ENCODE data around the gene MRPS15. TPM values are rescaled to one million over a fixed set of nuclear protein-coding genes. Genes with fewer than 3 reads are reported as not detected.
A peak's percentile ranks its signal among the peaks of the same experiment; 100 is the strongest.

The MRPS15 gene
- total RNA-seq, 8 experiments from 2014 or later: 45.9 to 146 (median 86.4) TPM

GRCh38 chr1:36466370-36467026 lies 2.3 kb upstream of the MRPS15 start:
- 50 to 100% (median 87%) methylated on average over 1 to 4 of the region's 12 CpGs; no CpG with 5 or more reads in 3 of the 10 experiments for WGBS, 10 experiments
- in situ Hi-C loops (cut with MboI; ENCODE audit: low pct_unique_long_range_greater_than_20kb in 2 of 9, low sequenced_read_pairs in 9 of 9, unreplicated experiment in 9 of 9): no loop called here

DNA sequence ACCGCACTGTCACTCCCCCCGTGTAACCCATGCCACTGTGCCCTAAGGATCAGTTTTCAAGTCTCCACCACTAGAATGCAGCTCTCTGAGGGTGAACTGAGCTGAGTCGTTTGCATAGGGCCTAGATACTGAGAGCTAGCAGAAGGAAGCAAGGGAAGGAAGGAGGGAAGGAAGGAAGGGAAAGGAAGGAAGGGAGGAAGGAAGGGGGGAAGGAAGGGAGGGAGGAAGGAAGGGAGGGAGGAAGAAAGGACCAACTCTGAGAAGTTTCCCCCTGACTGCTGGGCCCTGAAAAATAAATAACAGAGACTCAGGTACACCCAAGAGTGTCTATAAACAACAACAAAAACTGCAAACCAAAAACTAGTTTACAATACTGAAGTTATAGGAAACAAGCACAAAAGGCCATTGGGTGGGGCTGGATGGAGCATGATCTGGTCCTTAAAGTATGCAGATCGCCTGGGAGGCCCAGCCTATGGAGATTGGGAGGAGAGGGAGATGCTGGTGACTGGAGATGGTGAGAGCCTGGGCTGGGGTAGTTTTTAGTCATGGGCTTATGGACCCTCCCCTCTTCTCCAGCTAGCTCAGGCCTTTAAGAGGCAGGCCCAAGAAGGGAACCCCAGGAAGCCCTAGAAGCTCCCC lies 1.7 kb upstream of the MRPS15 start:
- 0 to 76% (median 47%) methylated on average over 1 to 3 of the region's 4 CpGs; no CpG with 5 or more reads in 2 of the 10 experiments for WGBS, 10 experiments
- ATAC-seq (replicated peaks in 6 of 8): peak in 2 of 8 experiments; percentile 38 to 53
- in situ Hi-C loops (cut with MboI; ENCODE audit: low pct_unique_long_range_greater_than_20kb in 2 of 9, low sequenced_read_pairs in 9 of 9, unreplicated experiment in 9 of 9): no loop called here
- H3K4me3 ChIP-seq: no peak overlapping the region
- H3K27ac ChIP-seq: no peak overlapping the region
- peaks cover 13% of the 10 kb centered on the region in 2 donors for H3K4me1 ChIP-seq (replicated peaks in 1 of 2)

More at GRCh38 chr1:36466370-36467026, 2.3 kb upstream of the MRPS15 start:
- Histone ChIP-seq H3K4me3 (no peak overlapping the region), H3K27ac (no peak overlapping the region), H3K4me1 (replicated peaks in 1 of 2) (peaks cover 15 to 17% of the 10 kb centered on the region in 2 donors)
- ATAC-seq (replicated peaks in 6 of 8): no peak

GRCh38 chr1:36464605-36465393 lies 615 bp upstream of the MRPS15 start:
- peak; percentile 45 to 76 (median 72) for ATAC-seq (replicated peaks in 6 of 8)
- peak overlapping the region; percentile 89 to 93 for H3K27ac ChIP-seq
- WGBS, 10 experiments: 17 to 89% (median 47%) methylated on average over 2 to 9 of the region's 13 CpGs
- peak overlapping the region; percentile 83 to 99 (median 96) for H3K4me3 ChIP-seq
- H3K4me1 ChIP-seq (replicated peaks in 1 of 2): peaks cover 13% of the 10 kb centered on the region in 2 donors
- in situ Hi-C loops (cut with MboI; ENCODE audit: low pct_unique_long_range_greater_than_20kb in 2 of 9, low sequenced_read_pairs in 9 of 9, unreplicated experiment in 9 of 9): no loop called here

DNA sequence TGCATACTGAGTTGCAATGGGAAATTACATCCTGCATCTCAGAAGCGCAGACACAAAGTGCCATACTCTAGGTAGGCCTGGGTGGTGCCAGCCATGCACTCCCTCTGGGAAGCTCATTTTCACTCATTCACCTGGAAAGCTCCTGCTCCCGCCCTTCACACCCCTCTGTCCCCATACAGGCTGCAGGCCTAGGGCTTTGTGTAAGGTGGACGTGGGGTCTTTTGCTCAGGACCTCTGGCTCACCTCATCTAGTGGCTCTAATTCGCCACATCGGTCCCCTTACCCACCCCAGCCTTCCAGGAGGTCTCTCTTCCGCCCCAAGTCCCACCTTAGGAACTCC lies 751 bp downstream of the MRPS15 start:
- H3K4me3 ChIP-seq: peak overlapping the region; percentile 83 to 99 (median 96)
- H3K27ac ChIP-seq: peak overlapping the region; percentile 89 to 93
- no peak for ATAC-seq (replicated peaks in 6 of 8)
- WGBS, 10 experiments: 0 to 100% (median 8%) methylated on average over 1 to 4 of the region's 6 CpGs; no CpG with 5 or more reads in 4 of the 10 experiments
- in situ Hi-C loops (cut with MboI; ENCODE audit: low pct_unique_long_range_greater_than_20kb in 2 of 9, low sequenced_read_pairs in 9 of 9, unreplicated experiment in 9 of 9): no loop called here
- peaks cover 13% of the 10 kb centered on the region in 2 donors for H3K4me1 ChIP-seq (replicated peaks in 1 of 2)

DNA sequence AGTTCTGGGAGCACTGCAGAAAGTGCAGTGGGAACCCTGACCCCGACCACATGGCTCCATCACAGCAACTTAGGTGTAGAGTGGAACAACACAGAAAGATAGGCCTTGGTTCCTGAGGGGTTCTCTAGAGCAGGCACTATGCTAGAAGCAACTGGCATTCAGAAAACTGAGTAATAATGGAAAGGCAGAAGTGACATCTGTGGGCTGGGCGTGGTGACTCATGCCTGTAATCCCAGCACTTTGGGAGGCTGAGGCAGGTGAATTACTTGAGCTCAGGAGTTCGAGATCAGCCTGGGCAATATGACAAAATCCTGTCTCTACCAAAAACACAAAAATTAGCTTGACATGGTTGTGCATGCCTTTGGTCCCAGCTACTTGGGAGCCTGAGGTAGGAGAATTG lies 5.3 kb downstream of the MRPS15 start:
- Histone ChIP-seq H3K4me1 (replicated peaks in 1 of 2) (peaks cover 5 to 6% of the 10 kb centered on the region in 2 donors), H3K27ac (no peak overlapping the region), H3K4me3 (no peak overlapping the region)
- in situ Hi-C loops (cut with MboI; ENCODE audit: low pct_unique_long_range_greater_than_20kb in 2 of 9, low sequenced_read_pairs in 9 of 9, unreplicated experiment in 9 of 9): no loop called here
- 80 to 95% (median 86%) methylated on average over 1 to 3 of the region's 3 CpGs; no CpG with 5 or more reads in 3 of the 10 experiments for WGBS, 10 experiments
- peak in 1 of 8 experiments; percentile 63 for ATAC-seq (replicated peaks in 6 of 8)

DNA sequence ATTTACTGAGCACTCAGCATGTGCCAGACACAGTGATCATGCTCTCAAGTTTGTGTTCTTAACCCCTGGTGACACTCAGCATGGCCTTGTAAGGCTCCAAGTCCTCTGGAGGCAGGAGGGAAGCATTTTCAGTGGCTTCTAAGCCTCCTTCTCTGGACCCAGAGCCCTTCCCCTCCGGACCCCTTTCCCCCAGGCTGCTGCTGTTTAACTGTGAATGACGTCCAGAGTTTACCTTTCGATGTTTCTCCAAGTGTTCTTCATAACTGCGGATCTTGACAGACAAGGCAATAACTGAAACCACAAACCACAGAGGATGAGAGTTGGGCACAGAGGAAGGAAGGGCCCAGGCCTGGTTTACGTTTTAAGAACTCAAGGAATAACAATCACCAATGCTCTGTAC lies 6.5 kb downstream of the MRPS15 start:
- no peak for ATAC-seq (replicated peaks in 6 of 8)
- Histone ChIP-seq H3K4me1 (replicated peaks in 1 of 2) (no peaks in the 10 kb centered on the region), H3K27ac (no peak overlapping the region), H3K4me3 (no peak overlapping the region)
- 50 to 100% (median 84%) methylated on average over 1 to 5 of the region's 5 CpGs; no CpG with 5 or more reads in 3 of the 10 experiments for WGBS, 10 experiments
- in situ Hi-C loops (cut with MboI; ENCODE audit: low pct_unique_long_range_greater_than_20kb in 2 of 9, low sequenced_read_pairs in 9 of 9, unreplicated experiment in 9 of 9): no loop called here

DNA sequence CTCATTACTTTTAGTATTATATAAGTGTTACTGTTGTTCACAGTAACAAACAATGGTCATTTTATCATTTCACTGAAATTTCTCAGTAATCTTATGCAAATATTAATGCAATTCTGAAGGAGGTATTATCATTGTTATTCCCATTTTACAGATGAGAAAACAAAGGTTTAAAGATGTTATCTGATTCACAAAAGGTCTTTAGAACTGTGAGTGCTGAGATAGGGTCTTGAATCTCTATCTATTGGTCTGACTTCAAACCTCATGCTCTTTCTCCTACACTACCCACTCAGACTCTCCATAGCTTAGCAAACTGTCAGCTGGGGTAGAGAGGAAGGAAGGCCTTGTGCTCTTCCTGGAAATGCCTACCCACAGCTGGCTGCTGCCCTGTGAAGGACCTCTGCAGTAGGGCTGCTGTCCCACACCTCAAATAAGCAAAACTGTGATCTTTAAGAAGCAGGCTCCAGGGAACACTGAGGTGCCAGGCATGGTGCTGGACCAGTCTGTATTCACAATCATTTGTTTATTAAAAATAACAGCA lies 7.7 kb downstream of the MRPS15 start:
- Histone ChIP-seq H3K27ac (no peak overlapping the region), H3K4me1 (replicated peaks in 1 of 2) (no peaks in the 10 kb centered on the region), H3K4me3 (no peak overlapping the region)
- no peak for ATAC-seq (replicated peaks in 6 of 8)
- in situ Hi-C loops (cut with MboI; ENCODE audit: low pct_unique_long_range_greater_than_20kb in 2 of 9, low sequenced_read_pairs in 9 of 9, unreplicated experiment in 9 of 9): no loop called here

GRCh38 chr1:36455386-36455785 lies 8.8 kb downstream of the MRPS15 start:
- Histone ChIP-seq H3K4me3 (no peak overlapping the region), H3K4me1 (replicated peaks in 1 of 2) (peaks cover 5 to 6% of the 10 kb centered on the region in 2 donors), H3K27ac (no peak overlapping the region)
- in situ Hi-C loops (cut with MboI; ENCODE audit: low pct_unique_long_range_greater_than_20kb in 2 of 9, low sequenced_read_pairs in 9 of 9, unreplicated experiment in 9 of 9): no loop called here
- ATAC-seq (replicated peaks in 6 of 8): no peak
- 63 to 100% (median 91%) methylated on average over 1 of the region's 1 CpG; no CpG with 5 or more reads in 4 of the 10 experiments for WGBS, 10 experiments

DNA sequence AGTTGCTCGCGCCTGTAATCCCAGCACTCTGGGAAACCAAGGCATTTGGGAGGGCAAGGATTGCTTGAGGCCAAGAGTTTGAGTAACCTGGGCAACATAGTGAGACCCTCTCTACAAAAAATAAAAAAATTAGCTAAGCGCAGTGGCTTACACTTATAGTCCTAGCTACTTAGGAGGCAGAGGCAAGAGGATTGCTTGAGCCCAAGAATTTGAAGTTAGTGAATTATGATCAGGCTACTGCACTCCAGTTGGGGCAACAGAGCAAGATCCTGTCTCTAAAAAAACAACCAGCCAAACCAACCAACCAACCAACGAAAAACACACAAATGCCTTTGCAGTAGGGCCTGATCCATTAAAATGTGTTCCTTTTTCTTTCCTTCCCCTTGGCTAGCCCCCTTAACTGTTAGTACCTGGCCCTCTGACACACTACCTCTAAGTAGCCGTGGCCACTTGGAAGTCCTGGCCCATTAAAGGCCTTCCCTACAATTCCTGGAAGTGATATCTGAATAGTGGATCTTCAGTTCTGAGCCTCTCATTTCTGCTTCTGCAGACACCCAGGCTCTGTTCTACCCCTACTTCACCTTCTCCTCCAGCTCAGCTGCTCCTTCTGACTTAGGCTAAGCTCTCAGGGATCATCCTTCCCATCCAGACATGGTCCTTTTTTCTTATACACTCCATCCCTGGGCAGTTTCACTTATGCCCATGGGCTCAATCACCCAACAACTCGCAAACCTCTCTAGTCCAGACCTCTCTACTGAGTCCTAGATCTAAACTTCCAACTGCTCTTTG lies 10.4 kb downstream of the MRPS15 start:
- Histone ChIP-seq H3K4me1 (replicated peaks in 1 of 2) (peaks cover 11 to 14% of the 10 kb centered on the region in 2 donors), H3K4me3 (no peak overlapping the region), H3K27ac (no peak overlapping the region)
- 80 to 100% (median 94%) methylated on average over 1 to 6 of the region's 6 CpGs for WGBS, 10 experiments
- in situ Hi-C loops (cut with MboI; ENCODE audit: low pct_unique_long_range_greater_than_20kb in 2 of 9, low sequenced_read_pairs in 9 of 9, unreplicated experiment in 9 of 9): no loop called here
- ATAC-seq (replicated peaks in 6 of 8): no peak

DNA sequence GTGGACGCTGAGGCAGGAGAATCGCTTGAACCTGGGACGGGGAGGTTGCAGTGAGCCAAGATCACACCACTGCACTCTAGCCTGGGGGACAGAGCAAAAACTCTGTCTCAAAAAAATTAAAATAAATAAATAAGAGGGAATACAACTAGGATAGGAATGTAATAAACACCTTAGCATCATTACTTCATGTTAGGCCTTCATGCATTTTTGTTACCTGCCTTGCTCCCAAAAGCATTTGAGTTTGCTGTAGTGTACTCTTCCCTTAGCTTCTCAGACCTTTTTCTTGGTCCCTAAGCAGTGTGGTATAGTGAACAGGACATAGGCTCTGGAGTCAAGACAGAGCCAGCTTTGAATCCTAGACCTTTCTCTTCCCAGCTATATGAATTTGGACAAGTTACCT lies 11.1 kb downstream of the MRPS15 start:
- no peak overlapping the region for H3K27ac ChIP-seq
- H3K4me1 ChIP-seq (replicated peaks in 1 of 2): peaks cover 11 to 16% of the 10 kb centered on the region in 2 donors
- ATAC-seq (replicated peaks in 6 of 8): no peak
- 85 to 100% (median 90%) methylated on average over 1 to 3 of the region's 3 CpGs; no CpG with 5 or more reads in 5 of the 10 experiments for WGBS, 10 experiments
- in situ Hi-C loops (cut with MboI; ENCODE audit: low pct_unique_long_range_greater_than_20kb in 2 of 9, low sequenced_read_pairs in 9 of 9, unreplicated experiment in 9 of 9): no loop called here
- H3K4me3 ChIP-seq: no peak overlapping the region

GRCh38 chr1:36450919-36451305 lies 13.3 kb downstream of the MRPS15 start:
- peak in 2 of 8 experiments; percentile 0 to 1 for ATAC-seq (replicated peaks in 6 of 8)
- 0 to 64% (median 35%) methylated on average over 4 to 15 of the region's 18 CpGs; no CpG with 5 or more reads in 3 of the 10 experiments for WGBS, 10 experiments
- peak overlapping the region; percentile 52 to 91 (median 57) for H3K4me3 ChIP-seq
- H3K4me1 ChIP-seq (replicated peaks in 1 of 2): peaks cover 14 to 24% of the 10 kb centered on the region in 2 donors
- peak overlapping the region; percentile 93 to 96 for H3K27ac ChIP-seq
- in situ Hi-C loops (cut with MboI; ENCODE audit: low pct_unique_long_range_greater_than_20kb in 2 of 9, low sequenced_read_pairs in 9 of 9, unreplicated experiment in 9 of 9): no loop called here

GRCh38 chr1:36450270-36450918 lies 13.8 kb downstream of the MRPS15 start, which contains the start of gene OSCP1:
TSS of gene OSCP1 (minus strand) at chr1:36450451. CDS start at chr1:36450369, 82 bp downstream.
- WGBS, 10 experiments: 0 to 7% (median 2%) methylated on average over 3 to 23 of the region's 48 CpGs; no CpG with 5 or more reads in 2 of the 10 experiments
- in situ Hi-C loops (cut with MboI; ENCODE audit: low pct_unique_long_range_greater_than_20kb in 2 of 9, low sequenced_read_pairs in 9 of 9, unreplicated experiment in 9 of 9): no loop called here
- Histone ChIP-seq H3K4me1 (replicated peaks in 1 of 2) (peaks cover 14 to 24% of the 10 kb centered on the region in 2 donors), H3K4me3 (peak within 1 kb of the TSS; percentile 52 to 91 (median 57)), H3K27ac (peak within 1 kb of the TSS; percentile 93 to 96)
- peak; percentile 90 to 98 (median 96) for ATAC-seq (replicated peaks in 6 of 8)
